Lower leg skin (tissue), 3 donors: ENCODE measurements around the gene NACC1.

Experiments used
- POLR2A ChIP-seq, 2 donors: fragments of 450-650 bp; IDR thresholded peaks; one replicate each; pipeline ENCODE4 v1.6.1; 2016 to 2017; ENCODE audit warnings: antibody characterized with exemption in 2 of 2, mild to moderate bottlenecking in 1 of 2, moderate library complexity in 1 of 2
- TF ChIP-seq, protein P1 (sequence below), 3 donors: fragments of 450-650 bp; IDR thresholded peaks; one replicate each; pipeline ENCODE4 v1.5.1; 2016; ENCODE audit warnings: antibody characterized with exemption in 3 of 3, mild to moderate bottlenecking in 3 of 3, moderate library complexity in 2 of 3

GRCh38 chr19:13138171-13138915 is 20.3 kb downstream of the NACC1 start:
- TF ChIP-seq, protein P1, sequence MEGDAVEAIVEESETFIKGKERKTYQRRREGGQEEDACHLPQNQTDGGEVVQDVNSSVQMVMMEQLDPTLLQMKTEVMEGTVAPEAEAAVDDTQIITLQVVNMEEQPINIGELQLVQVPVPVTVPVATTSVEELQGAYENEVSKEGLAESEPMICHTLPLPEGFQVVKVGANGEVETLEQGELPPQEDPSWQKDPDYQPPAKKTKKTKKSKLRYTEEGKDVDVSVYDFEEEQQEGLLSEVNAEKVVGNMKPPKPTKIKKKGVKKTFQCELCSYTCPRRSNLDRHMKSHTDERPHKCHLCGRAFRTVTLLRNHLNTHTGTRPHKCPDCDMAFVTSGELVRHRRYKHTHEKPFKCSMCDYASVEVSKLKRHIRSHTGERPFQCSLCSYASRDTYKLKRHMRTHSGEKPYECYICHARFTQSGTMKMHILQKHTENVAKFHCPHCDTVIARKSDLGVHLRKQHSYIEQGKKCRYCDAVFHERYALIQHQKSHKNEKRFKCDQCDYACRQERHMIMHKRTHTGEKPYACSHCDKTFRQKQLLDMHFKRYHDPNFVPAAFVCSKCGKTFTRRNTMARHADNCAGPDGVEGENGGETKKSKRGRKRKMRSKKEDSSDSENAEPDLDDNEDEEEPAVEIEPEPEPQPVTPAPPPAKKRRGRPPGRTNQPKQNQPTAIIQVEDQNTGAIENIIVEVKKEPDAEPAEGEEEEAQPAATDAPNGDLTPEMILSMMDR (IDR thresholded peaks at IDR 0.05) = no peak
- TF ChIP-seq POLR2A (IDR thresholded peaks at IDR 0.05) = no peak
